HepG2 (cell line): ENCODE results near the gene OGFOD3. TPM values are rescaled to one million over a fixed set of nuclear protein-coding genes. Genes with fewer than 3 reads are reported as not detected.
A peak's percentile ranks its signal among the peaks of the same experiment; 100 is the strongest.

Experiments
- ATAC-seq: fragments of 200-7000 bp; cut with Tn5 transposase; 3 replicates; pipeline ENCODE4 v1.9.1; 2020; ENCODE audit warnings: mild to moderate bottlenecking, moderate library complexity
- BruUV-seq: library from RNA; stranded (reverse); fragments of 400-500 nt; replicated peaks from 2 replicates; lab custom pipeline; 2021; lab: Mats Ljungman, UMichigan
- CTCF ChIA-PET: fragments of 300-600 bp; formaldehyde crosslinking; extraction: SDS; loops from one replicate; lab custom pipeline; 2021; ENCODE audit warnings: low total read pairs, inconsistent platforms, low intra/inter-chr PET ratio; lab: Yijun Ruan, JAX
- POLR2A ChIA-PET: fragments of 350-600 bp; sonication (Branson Sonifier 250); formaldehyde crosslinking; loops from one replicate; lab custom pipeline; 2020; ENCODE audit warnings: antibody characterized with exemption, inconsistent platforms; lab: Yijun Ruan, JAX
- DNase-seq: peaks from one replicate; pipeline ENCODE4 v3.0.0-alpha.2; 2015; ENCODE audit warnings: low spot score
- FAIRE-seq: peaks from 3 replicates; lab custom pipeline; 2011; peaks lifted over from hg19 to GRCh38; lab: Jason Lieb, UNC
- H2AFZ ChIP-seq: one replicate; pipeline ENCODE4 v1.6.1; 2011; ENCODE audit warnings: low read length, inconsistent platforms
- H3K27ac ChIP-seq: fragments of 300-600 bp; 3 replicates; pipeline ENCODE4 v1.8.0; 2011; ENCODE audit warnings: mixed run types, mild to moderate bottlenecking, mixed read lengths, low read length, inconsistent platforms; ENCODE audit not compliant: insufficient read depth; ENCODE audit errors: extremely low read length
- H3K27me3 ChIP-seq, 2 experiments: fragments of 200-600 bp in 1 of 2; 2 replicates in 1 of 2; 3 replicates in 1 of 2; pipeline versions ENCODE4 v1.6.0 to v1.8.0; 2011; ENCODE audit warnings: low read length in 2 of 2, mild to moderate bottlenecking in 2 of 2, moderate library complexity in 2 of 2, inconsistent platforms in 1 of 2; ENCODE audit not compliant: insufficient read depth in 2 of 2, control insufficient read depth in 1 of 2
- H3K36me3 ChIP-seq, 2 experiments: fragments of 200-600 bp in 1 of 2; replicated peaks in 1 of 2; 2 replicates in 1 of 2; 3 replicates in 1 of 2; pipeline versions ENCODE4 v1.5.1 to v1.8.0; 2011; ENCODE audit warnings: low read length in 2 of 2, inconsistent platforms in 1 of 2; ENCODE audit not compliant: insufficient read depth in 2 of 2, control insufficient read depth in 1 of 2
- H3K4me1 ChIP-seq: 2 replicates; pipeline ENCODE4 v1.5.1; 2012; ENCODE audit warnings: low read length, inconsistent platforms; ENCODE audit not compliant: insufficient read depth
- H3K4me2 ChIP-seq: 2 replicates; pipeline ENCODE4 v1.6.0; 2011; ENCODE audit warnings: low read depth, low read length, inconsistent platforms
- H3K4me3 ChIP-seq, 3 experiments: fragments of 200-600 bp in 1 of 3; sonication (generic), shearing (Covaris generic) in 1 of 3; replicated peaks in 1 of 3; 2 replicates each; pipeline ENCODE4 v1.5.1; 2011 to 2016; ENCODE audit warnings: low read length in 3 of 3, inconsistent platforms in 2 of 3, low read depth in 2 of 3, mild to moderate bottlenecking in 2 of 3, control low read depth in 1 of 3, mixed read lengths in 1 of 3; ENCODE audit not compliant: insufficient read depth in 1 of 3
- H3K79me2 ChIP-seq: one replicate; pipeline ENCODE4 v1.6.1; 2011; ENCODE audit warnings: low read length, inconsistent platforms; ENCODE audit not compliant: insufficient read depth
- H3K9ac ChIP-seq: 2 replicates; pipeline ENCODE4 v1.6.0; 2011; ENCODE audit warnings: mild to moderate bottlenecking, low read depth, low read length, inconsistent platforms; ENCODE audit not compliant: insufficient read depth
- H3K9me3 ChIP-seq: 2 replicates; pipeline ENCODE4 v1.5.1; 2012; ENCODE audit warnings: mild to moderate bottlenecking, low read length
- H4K20me1 ChIP-seq: 2 replicates; pipeline ENCODE4 v1.6.0; 2011; ENCODE audit warnings: inconsistent platforms, mild to moderate bottlenecking, low read length, moderate library complexity; ENCODE audit not compliant: insufficient read depth
- AKAP8 ChIP-seq: sonication (generic); formaldehyde crosslinking; IDR thresholded peaks from 2 replicates; pipeline ENCODE4 v1.5.1; 2020; ENCODE audit warnings: mild to moderate bottlenecking, missing genetic modification reagents
- ATF5 ChIP-seq: sonication (generic); formaldehyde crosslinking; IDR thresholded peaks from 2 replicates; pipeline ENCODE4 v1.4.0; 2020; ENCODE audit warnings: mild to moderate bottlenecking, low read depth, missing genetic modification reagents
- DNMT1 ChIP-seq: sonication (generic); formaldehyde crosslinking; IDR thresholded peaks from 2 replicates; pipeline ENCODE4 v1.5.1; 2020; ENCODE audit warnings: mild to moderate bottlenecking, missing genetic modification reagents
- POLR2A ChIP-seq, 2 experiments: IDR thresholded peaks; 2 replicates each; pipeline ENCODE4 v1.6.1; 2011; ENCODE audit warnings: low read depth in 2 of 2, low read length in 2 of 2, mild to moderate bottlenecking in 1 of 2, moderate library complexity in 1 of 2; ENCODE audit not compliant: insufficient read depth in 1 of 2
- RBFOX2 ChIP-seq: fragments of 200-400 bp; formaldehyde crosslinking; IDR thresholded peaks from 2 replicates; pipeline ENCODE4 v1.6.1; 2017; ENCODE audit warnings: low read depth, mild to moderate bottlenecking, low read length
- ZBTB33 ChIP-seq: sonication (generic); formaldehyde crosslinking; IDR thresholded peaks from 2 replicates; pipeline ENCODE4 v1.4.0; 2020; ENCODE audit warnings: missing genetic modification reagents
- ZNF337 ChIP-seq: sonication (generic); formaldehyde crosslinking; IDR thresholded peaks from 2 replicates; pipeline ENCODE4 v1.5.1; 2020; ENCODE audit warnings: missing genetic modification reagents, low read depth, mild to moderate bottlenecking, borderline replicate concordance
- ZNF788 ChIP-seq: sonication (generic); formaldehyde crosslinking; IDR thresholded peaks from 2 replicates; pipeline ENCODE4 v1.5.0; 2020; ENCODE audit warnings: mild to moderate bottlenecking, missing genetic modification reagents, borderline replicate concordance
- WGBS: methylation state at CpG from one replicate; pipeline ENCODE4 v1.1.6; 2017; ENCODE audit warnings: low lambda C conversion rate; 5-methylcytosine and 5-hydroxymethylcytosine counted together
- in situ Hi-C: cut with HindIII; loops from 2 replicates; pipeline ENCODE4 v1.10.0; 2017; ENCODE audit warnings: low pct_unique_long_range_greater_than_20kb; ENCODE audit not compliant: extremely low pct_ligation_motif_present
- intact Hi-C: fragments of 100-400 bp; cut with micrococcal nuclease; formaldehyde crosslinking; loops from one replicate; pipeline ENCODE4 v1.10.0; 2022; ENCODE audit not compliant: unreplicated experiment
- polyA plus RNA-seq, 8 experiments: library from polyadenylated mRNA; depleted of rRNA in 3 of 8; stranded (reverse) in 7 of 8; unstranded in 1 of 8; fragments of >200 nt; fragmentation: Illumina TruSeq in 4 of 8; extraction: Trizol in 4 of 8; gene quantifications; 2 replicates each; pipeline versions ENCODE4 v1.2.1 to v1.2.3, GENCODE V29; 2011 to 2016; ENCODE audit warnings: low read depth in 4 of 8, missing spikeins in 1 of 8, mixed read lengths in 1 of 8; ENCODE audit not compliant: insufficient read depth in 1 of 8
- total RNA-seq, 5 experiments: library from RNA; depleted of rRNA; stranded (reverse); fragments of >200 nt; fragmentation: Illumina TruSeq; extraction: Trizol; gene quantifications; 2 replicates each; pipeline ENCODE4 v1.2.3, GENCODE V29; 2016; ENCODE audit warnings: low read depth in 1 of 5

The OGFOD3 gene
- total and polyA plus RNA-seq, 2 of the 13 experiments (the other 11 are each of a cell fraction or from before 2014, with no cell fraction given), result 40.0 to 42.1 TPM

- Histone ChIP-seq H3K79me2 (peaks cover 6% of the 10 kb centered on the region), H3K36me3 (peaks cover 6 to 9% of the 10 kb centered on the region in 2 experiments), H3K27me3 (no peaks in the 10 kb centered on the region), H3K4me1 (peaks cover 5% of the 10 kb centered on the region), H3K9ac (no peak overlapping the region), H3K4me2 (no peak overlapping the region), H3K9me3 (no peaks in the 10 kb centered on the region), H2AFZ (no peak overlapping the region), H3K27ac (no peak overlapping the region), H4K20me1 (no peaks in the 10 kb centered on the region), H3K4me3 (no peak overlapping the region)
- BruUV-seq, result no TSS peak
- TF ChIP-seq ATF5 (CRISPR knock-in tag) (no peak), ZBTB33 (CRISPR knock-in tag) (peak; percentile 42; the same call in 1 of the 2 replicates), ZNF337 (CRISPR knock-in tag) (no peak), RBFOX2 (0 out of 2 replicates have a peak, but pooled peaks have one; percentile 24), POLR2A (IDR thresholded peaks at IDR 0.05; ENCODE audit: insufficient read depth in 1 of 2, low read depth in 2 of 2, low read length in 2 of 2) (peak in 1 of 2 experiments; percentile 25; a peak in 1 of 4 replicates), AKAP8 (0 out of 2 replicates have a peak, but pooled peaks have one; percentile 38), ZNF788 (CRISPR knock-in tag) (no peak), DNMT1 (CRISPR knock-in tag) (0 out of 2 replicates have a peak, but pooled peaks have one; percentile 42)
- intact Hi-C loops (no loop called here), in situ Hi-C loops (no loop called here)
- ATAC-seq, result no peak
- 86% methylated on average over 22 of the region's 35 CpGs for WGBS
- no peak for FAIRE-seq
- DNase-seq, result no peak
- POLR2A ChIA-PET, result no interaction called here
- CTCF ChIA-PET, result no interaction called here
These were observed 26.0 kb upstream of the OGFOD3 start for GRCh38 chr17:82444284-82444893.
